Liver (tissue), 9 donors: ENCODE data around the gene KCNJ10. TPM values are rescaled to one million over a fixed set of nuclear protein-coding genes. Genes with fewer than 3 reads are reported as not detected.

Experiments used
- DNase-seq: peaks from one replicate; pipeline ENCODE4 v3.0.0-alpha.2; 2017; ENCODE audit warnings: low spot score
- H3K27ac ChIP-seq, 2 donors: one replicate each; pipeline ENCODE4 v1.7.0; 2013; ENCODE audit warnings: inconsistent platforms in 2 of 2, low read length in 2 of 2, control low read depth in 1 of 2, low read depth in 1 of 2, mild to moderate bottlenecking in 1 of 2
- H3K27me3 ChIP-seq, 4 donors: one replicate each; pipeline versions ENCODE4 v1.6.1 to v1.7.0; 2013; ENCODE audit warnings: low read length in 3 of 4, inconsistent platforms in 1 of 4, mild to moderate bottlenecking in 1 of 4, moderate library complexity in 1 of 4; ENCODE audit not compliant: control insufficient read depth in 4 of 4, insufficient read depth in 4 of 4
- H3K36me3 ChIP-seq, 4 donors: one replicate each; pipeline versions ENCODE4 v1.6.1 to v1.7.0; 2013; ENCODE audit warnings: low read length in 3 of 4, mild to moderate bottlenecking in 3 of 4, low read depth in 1 of 4, moderate library complexity in 1 of 4; ENCODE audit not compliant: control insufficient read depth in 4 of 4, insufficient read depth in 3 of 4
- H3K4me1 ChIP-seq, 4 donors: one replicate each; pipeline versions ENCODE4 v1.6.1 to v1.7.0; 2013; ENCODE audit warnings: low read length in 3 of 4, mild to moderate bottlenecking in 3 of 4, moderate library complexity in 1 of 4; ENCODE audit not compliant: control insufficient read depth in 4 of 4, insufficient read depth in 4 of 4
- H3K4me3 ChIP-seq, 3 donors: one replicate each; pipeline versions ENCODE4 v1.6.1 to v1.7.0; 2013; ENCODE audit warnings: low read length in 3 of 3, control low read depth in 1 of 3, low read depth in 1 of 3, mild to moderate bottlenecking in 1 of 3
- H3K9ac ChIP-seq, 2 donors: one replicate each; pipeline ENCODE4 v1.7.0; 2013; ENCODE audit warnings: low read length in 2 of 2, mild to moderate bottlenecking in 2 of 2, moderate library complexity in 2 of 2, control low read depth in 1 of 2, low read depth in 1 of 2
- H3K9me3 ChIP-seq, 4 donors: one replicate each; pipeline versions ENCODE4 v1.6.1 to v1.7.0; 2013; ENCODE audit warnings: low read length in 3 of 4; ENCODE audit not compliant: control insufficient read depth in 4 of 4
- EGR1 ChIP-seq, 2 donors: IDR thresholded peaks; 2 replicates each; pipeline ENCODE4 v1.6.1; 2016 to 2018; ENCODE audit warnings: antibody characterized with exemption in 2 of 2, low read depth in 2 of 2
- FOXA1 ChIP-seq: IDR thresholded peaks from 2 replicates; pipeline ENCODE4 v1.6.1; 2016; ENCODE audit warnings: antibody characterized with exemption
- FOXA2 ChIP-seq: IDR thresholded peaks from 2 replicates; pipeline ENCODE4 v1.6.1; 2016; ENCODE audit warnings: antibody characterized with exemption
- GABPA ChIP-seq, 2 donors: IDR thresholded peaks in 1 of 2; conservative IDR thresholded peaks in 1 of 2; 2 replicates each; pipeline ENCODE4 v1.6.1; 2016; ENCODE audit warnings: antibody characterized with exemption in 2 of 2, mild to moderate bottlenecking in 1 of 2, moderate library complexity in 1 of 2
- HNF4A ChIP-seq, 2 donors: conservative IDR thresholded peaks; 2 replicates each; pipeline ENCODE4 v1.6.1; 2016; ENCODE audit warnings: antibody characterized with exemption in 2 of 2, mild to moderate bottlenecking in 2 of 2
- HNF4G ChIP-seq: IDR thresholded peaks from 2 replicates; pipeline ENCODE4 v1.6.1; 2016; ENCODE audit warnings: antibody characterized with exemption
- JUND ChIP-seq, 2 donors: IDR thresholded peaks; 2 replicates each; pipeline ENCODE4 v1.6.1; 2016; ENCODE audit warnings: antibody characterized with exemption in 2 of 2
- NR2F2 ChIP-seq: IDR thresholded peaks from 2 replicates; pipeline ENCODE4 v1.6.1; 2016; ENCODE audit warnings: antibody characterized with exemption
- RAD21 ChIP-seq, 2 donors: IDR thresholded peaks; 2 replicates each; pipeline ENCODE4 v1.6.1; 2016; ENCODE audit warnings: antibody characterized with exemption in 2 of 2, mild to moderate bottlenecking in 2 of 2
- RXRA ChIP-seq, 2 donors: IDR thresholded peaks; 2 replicates each; pipeline ENCODE4 v1.6.1; 2017 to 2018; ENCODE audit warnings: antibody characterized with exemption in 2 of 2, mild to moderate bottlenecking in 1 of 2
- SP1 ChIP-seq: IDR thresholded peaks from 2 replicates; pipeline ENCODE4 v1.6.1; 2018; ENCODE audit warnings: antibody characterized with exemption, mild to moderate bottlenecking
- TAF1 ChIP-seq: conservative IDR thresholded peaks from 2 replicates; pipeline ENCODE4 v1.6.1; 2016; ENCODE audit warnings: antibody characterized with exemption, mild to moderate bottlenecking
- YY1 ChIP-seq: IDR thresholded peaks from 2 replicates; pipeline ENCODE4 v1.6.1; 2016; ENCODE audit warnings: antibody characterized with exemption, mild to moderate bottlenecking
- WGBS: extraction: QIAGEN DNeasy Blood & Tissue Kit; methylation state at CpG from one replicate; pipeline ENCODE4 v1.1.7; 2013; 5-methylcytosine and 5-hydroxymethylcytosine counted together
- polyA plus RNA-seq, 2 donors: library from polyadenylated mRNA; stranded (reverse) in 1 of 2; unstranded in 1 of 2; fragments of 200-250 nt in 1 of 2; fragments of >200 nt in 1 of 2; fragmentation: Nextera tagmentation in 1 of 2; extraction: Ambion mirVana in 1 of 2; gene quantifications; one replicate each; pipeline versions ENCODE4 v1.2.1 to v1.2.3, GENCODE V29; 2013 to 2015
- total RNA-seq, 2 donors: library from RNA; depleted of rRNA; stranded (reverse); fragments of >200 nt; gene quantifications; one replicate each; pipeline ENCODE4 v1.2.3, GENCODE V29; 2014
- TF ChIP-seq, protein P1 (sequence below): IDR thresholded peaks from 2 replicates; pipeline ENCODE4 v1.6.1; 2016; ENCODE audit warnings: antibody characterized with exemption, mild to moderate bottlenecking
- TF ChIP-seq, protein P2 (sequence below): IDR thresholded peaks from 2 replicates; pipeline ENCODE4 v1.6.1; 2016; ENCODE audit warnings: antibody characterized with exemption
- TF ChIP-seq, protein P3 (sequence below): IDR thresholded peaks from 2 replicates; pipeline ENCODE4 v1.6.1; 2016; ENCODE audit warnings: antibody characterized with exemption
- TF ChIP-seq, protein P4 (sequence below): IDR thresholded peaks from 2 replicates; pipeline ENCODE4 v1.6.1; 2016; ENCODE audit warnings: antibody characterized with exemption
- TF ChIP-seq, protein P5 (sequence below): fragments of 150-350 bp; IDR thresholded peaks from 2 replicates; pipeline ENCODE4 v1.5.1; 2017; ENCODE audit warnings: improper control_type of control experiment, low read depth, low read length; ENCODE audit not compliant: missing input control
- donor health status: healthy.
- donor health status: healthy.
- donor health status: healthy.
- donor health status: healthy.
- donor health status: healthy.

Gene KCNJ10
- total and polyA plus RNA-seq, 4 donors = 0.48 to 1.6 (median 0.52) TPM

DNA sequence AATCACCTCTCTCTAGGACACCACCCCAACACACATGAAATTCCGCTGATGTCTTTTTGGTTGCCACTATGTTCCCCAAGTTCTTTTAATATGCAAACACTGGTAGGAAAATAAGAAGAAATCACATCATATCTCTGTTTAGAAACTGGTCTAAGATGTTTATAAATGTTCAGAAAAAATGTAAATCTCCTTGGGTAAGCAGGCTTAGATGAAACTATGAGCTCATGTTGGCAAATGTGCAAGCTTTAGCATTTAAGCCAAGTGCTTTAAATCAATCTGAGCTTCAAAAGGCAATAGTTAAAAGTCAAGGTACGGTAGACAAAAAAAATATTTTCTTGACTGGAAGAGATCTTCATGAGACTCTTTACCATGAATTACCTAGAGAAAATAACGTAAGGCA lies 90.7 kb downstream of the KCNJ10 start:
- TF ChIP-seq TAF1 (no peak), GABPA (IDR thresholded peaks at IDR 0.05 in 1 of 2, conservative IDR thresholded peaks at IDR 0.05 in 1 of 2) (no peak), FOXA2 (no peak), FOXA1 (no peak), RXRA (IDR thresholded peaks at IDR 0.05) (no peak), YY1 (no peak), RAD21 (IDR thresholded peaks at IDR 0.05) (no peak), JUND (IDR thresholded peaks at IDR 0.05) (no peak), HNF4A (conservative IDR thresholded peaks at IDR 0.05) (no peak), SP1 (no peak), NR2F2 (no peak)
- TF ChIP-seq, protein P1, sequence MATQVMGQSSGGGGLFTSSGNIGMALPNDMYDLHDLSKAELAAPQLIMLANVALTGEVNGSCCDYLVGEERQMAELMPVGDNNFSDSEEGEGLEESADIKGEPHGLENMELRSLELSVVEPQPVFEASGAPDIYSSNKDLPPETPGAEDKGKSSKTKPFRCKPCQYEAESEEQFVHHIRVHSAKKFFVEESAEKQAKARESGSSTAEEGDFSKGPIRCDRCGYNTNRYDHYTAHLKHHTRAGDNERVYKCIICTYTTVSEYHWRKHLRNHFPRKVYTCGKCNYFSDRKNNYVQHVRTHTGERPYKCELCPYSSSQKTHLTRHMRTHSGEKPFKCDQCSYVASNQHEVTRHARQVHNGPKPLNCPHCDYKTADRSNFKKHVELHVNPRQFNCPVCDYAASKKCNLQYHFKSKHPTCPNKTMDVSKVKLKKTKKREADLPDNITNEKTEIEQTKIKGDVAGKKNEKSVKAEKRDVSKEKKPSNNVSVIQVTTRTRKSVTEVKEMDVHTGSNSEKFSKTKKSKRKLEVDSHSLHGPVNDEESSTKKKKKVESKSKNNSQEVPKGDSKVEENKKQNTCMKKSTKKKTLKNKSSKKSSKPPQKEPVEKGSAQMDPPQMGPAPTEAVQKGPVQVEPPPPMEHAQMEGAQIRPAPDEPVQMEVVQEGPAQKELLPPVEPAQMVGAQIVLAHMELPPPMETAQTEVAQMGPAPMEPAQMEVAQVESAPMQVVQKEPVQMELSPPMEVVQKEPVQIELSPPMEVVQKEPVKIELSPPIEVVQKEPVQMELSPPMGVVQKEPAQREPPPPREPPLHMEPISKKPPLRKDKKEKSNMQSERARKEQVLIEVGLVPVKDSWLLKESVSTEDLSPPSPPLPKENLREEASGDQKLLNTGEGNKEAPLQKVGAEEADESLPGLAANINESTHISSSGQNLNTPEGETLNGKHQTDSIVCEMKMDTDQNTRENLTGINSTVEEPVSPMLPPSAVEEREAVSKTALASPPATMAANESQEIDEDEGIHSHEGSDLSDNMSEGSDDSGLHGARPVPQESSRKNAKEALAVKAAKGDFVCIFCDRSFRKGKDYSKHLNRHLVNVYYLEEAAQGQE = no peak
- TF ChIP-seq, protein P2, sequence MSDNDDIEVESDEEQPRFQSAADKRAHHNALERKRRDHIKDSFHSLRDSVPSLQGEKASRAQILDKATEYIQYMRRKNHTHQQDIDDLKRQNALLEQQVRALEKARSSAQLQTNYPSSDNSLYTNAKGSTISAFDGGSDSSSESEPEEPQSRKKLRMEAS = no peak
- TF ChIP-seq, protein P3, sequence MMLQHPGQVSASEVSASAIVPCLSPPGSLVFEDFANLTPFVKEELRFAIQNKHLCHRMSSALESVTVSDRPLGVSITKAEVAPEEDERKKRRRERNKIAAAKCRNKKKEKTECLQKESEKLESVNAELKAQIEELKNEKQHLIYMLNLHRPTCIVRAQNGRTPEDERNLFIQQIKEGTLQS = no peak
- TF ChIP-seq, protein P4, sequence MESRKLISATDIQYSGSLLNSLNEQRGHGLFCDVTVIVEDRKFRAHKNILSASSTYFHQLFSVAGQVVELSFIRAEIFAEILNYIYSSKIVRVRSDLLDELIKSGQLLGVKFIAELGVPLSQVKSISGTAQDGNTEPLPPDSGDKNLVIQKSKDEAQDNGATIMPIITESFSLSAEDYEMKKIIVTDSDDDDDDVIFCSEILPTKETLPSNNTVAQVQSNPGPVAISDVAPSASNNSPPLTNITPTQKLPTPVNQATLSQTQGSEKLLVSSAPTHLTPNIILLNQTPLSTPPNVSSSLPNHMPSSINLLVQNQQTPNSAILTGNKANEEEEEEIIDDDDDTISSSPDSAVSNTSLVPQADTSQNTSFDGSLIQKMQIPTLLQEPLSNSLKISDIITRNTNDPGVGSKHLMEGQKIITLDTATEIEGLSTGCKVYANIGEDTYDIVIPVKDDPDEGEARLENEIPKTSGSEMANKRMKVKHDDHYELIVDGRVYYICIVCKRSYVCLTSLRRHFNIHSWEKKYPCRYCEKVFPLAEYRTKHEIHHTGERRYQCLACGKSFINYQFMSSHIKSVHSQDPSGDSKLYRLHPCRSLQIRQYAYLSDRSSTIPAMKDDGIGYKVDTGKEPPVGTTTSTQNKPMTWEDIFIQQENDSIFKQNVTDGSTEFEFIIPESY = no peak
- no peak for DNase-seq
- H3K27ac ChIP-seq = no peak overlapping the region
- no peaks in the 10 kb centered on the region for H3K4me1 ChIP-seq
- H3K9ac ChIP-seq = no peak overlapping the region
- H3K27me3 ChIP-seq = no peaks in the 10 kb centered on the region
- no peaks in the 10 kb centered on the region for H3K9me3 ChIP-seq
- H3K36me3 ChIP-seq = no peaks in the 10 kb centered on the region
- 77% methylated on average over 3 of the region's 3 CpGs for WGBS
- H3K4me3 ChIP-seq = no peak overlapping the region

DNA sequence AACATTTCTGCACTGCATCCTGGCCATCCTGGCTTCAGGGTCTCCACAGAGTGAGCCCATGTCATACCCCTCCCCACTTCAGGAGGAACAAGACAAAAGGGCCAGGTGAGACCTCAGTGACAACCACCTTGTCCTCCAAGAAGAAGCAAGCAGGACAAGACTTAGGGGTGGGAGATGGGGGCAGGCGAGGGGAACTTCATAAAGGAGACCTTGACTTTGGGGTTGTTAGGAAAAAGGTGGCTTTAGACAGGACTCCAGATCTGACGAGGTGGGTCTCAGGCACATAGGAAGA lies 91.9 kb downstream of the KCNJ10 start:
- DNase-seq = no peak
- H3K9me3 ChIP-seq = no peaks in the 10 kb centered on the region
- H3K27me3 ChIP-seq = no peaks in the 10 kb centered on the region
- WGBS = 89% methylated on average over 2 of the region's 2 CpGs
- H3K27ac ChIP-seq = no peak overlapping the region
- no peaks in the 10 kb centered on the region for H3K36me3 ChIP-seq
- TF ChIP-seq RAD21 (IDR thresholded peaks at IDR 0.05) (no peak), HNF4G (no peak), GABPA (IDR thresholded peaks at IDR 0.05 in 1 of 2, conservative IDR thresholded peaks at IDR 0.05 in 1 of 2) (no peak), EGR1 (IDR thresholded peaks at IDR 0.05; ENCODE audit: low read depth in 2 of 2) (no peak), TAF1 (no peak), HNF4A (conservative IDR thresholded peaks at IDR 0.05) (no peak), NR2F2 (no peak), YY1 (no peak), RXRA (IDR thresholded peaks at IDR 0.05) (no peak), JUND (IDR thresholded peaks at IDR 0.05) (no peak), FOXA2 (no peak), SP1 (no peak)
- TF ChIP-seq, protein P3 = no peak
- TF ChIP-seq, protein P2 = no peak
- TF ChIP-seq, protein P5, sequence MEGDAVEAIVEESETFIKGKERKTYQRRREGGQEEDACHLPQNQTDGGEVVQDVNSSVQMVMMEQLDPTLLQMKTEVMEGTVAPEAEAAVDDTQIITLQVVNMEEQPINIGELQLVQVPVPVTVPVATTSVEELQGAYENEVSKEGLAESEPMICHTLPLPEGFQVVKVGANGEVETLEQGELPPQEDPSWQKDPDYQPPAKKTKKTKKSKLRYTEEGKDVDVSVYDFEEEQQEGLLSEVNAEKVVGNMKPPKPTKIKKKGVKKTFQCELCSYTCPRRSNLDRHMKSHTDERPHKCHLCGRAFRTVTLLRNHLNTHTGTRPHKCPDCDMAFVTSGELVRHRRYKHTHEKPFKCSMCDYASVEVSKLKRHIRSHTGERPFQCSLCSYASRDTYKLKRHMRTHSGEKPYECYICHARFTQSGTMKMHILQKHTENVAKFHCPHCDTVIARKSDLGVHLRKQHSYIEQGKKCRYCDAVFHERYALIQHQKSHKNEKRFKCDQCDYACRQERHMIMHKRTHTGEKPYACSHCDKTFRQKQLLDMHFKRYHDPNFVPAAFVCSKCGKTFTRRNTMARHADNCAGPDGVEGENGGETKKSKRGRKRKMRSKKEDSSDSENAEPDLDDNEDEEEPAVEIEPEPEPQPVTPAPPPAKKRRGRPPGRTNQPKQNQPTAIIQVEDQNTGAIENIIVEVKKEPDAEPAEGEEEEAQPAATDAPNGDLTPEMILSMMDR = no peak
- TF ChIP-seq, protein P4 = no peak
- no peak overlapping the region for H3K4me3 ChIP-seq
- H3K9ac ChIP-seq = no peak overlapping the region
- no peaks in the 10 kb centered on the region for H3K4me1 ChIP-seq
